Neural progenitor cell (in vitro differentiated cells): Measurements from ENCODE around the gene BBIP1. TPM values are rescaled to one million over a fixed set of nuclear protein-coding genes. Genes with fewer than 3 reads are reported as not detected.
"Not testable (repeated sequence)": the region's sequence is repeated elsewhere in the genome, so short reads cannot be mapped to it uniquely, and the experiment has no call there.

Experiments
- DNase-seq: peaks from one replicate; pipeline ENCODE4 v3.0.0-alpha.2; 2016; ENCODE audit warnings: low spot score
- H2AFZ ChIP-seq: fragments of 200-600 bp; sonication (generic); replicated peaks from 2 replicates; pipeline ENCODE4 v1.6.1; 2016; ENCODE audit warnings: antibody characterized with exemption
- H3F3A ChIP-seq: fragments of 200-600 bp; sonication (generic); 2 replicates; pipeline ENCODE4 v1.6.1; 2016; ENCODE audit warnings: antibody characterized with exemption, low read depth
- H3K27ac ChIP-seq: fragments of 200-600 bp; sonication (generic); 2 replicates; pipeline ENCODE4 v1.5.1; 2016; ENCODE audit warnings: mild to moderate bottlenecking
- H3K27me3 ChIP-seq: fragments of 200-600 bp; sonication (generic); 2 replicates; pipeline ENCODE4 v1.6.1; 2016; ENCODE audit warnings: mild to moderate bottlenecking, moderate library complexity
- H3K36me3 ChIP-seq: fragments of 200-600 bp; sonication (generic); 2 replicates; pipeline ENCODE4 v1.5.1; 2016
- H3K4me1 ChIP-seq: fragments of 200-600 bp; sonication (generic); 2 replicates; pipeline ENCODE4 v1.6.1; 2016; ENCODE audit warnings: mixed run types
- H3K4me2 ChIP-seq: fragments of 200-600 bp; sonication (generic); 2 replicates; pipeline ENCODE4 v1.6.1; 2016
- H3K4me3 ChIP-seq: fragments of 200-600 bp; sonication (generic); 2 replicates; pipeline ENCODE4 v1.5.1; 2016
- H3K79me2 ChIP-seq: fragments of 200-600 bp; sonication (generic); 2 replicates; pipeline ENCODE4 v1.6.1; 2016; ENCODE audit warnings: low read depth
- H3K9ac ChIP-seq: fragments of 200-600 bp; sonication (generic); 2 replicates; pipeline ENCODE4 v1.6.1; 2016
- H3K9me3 ChIP-seq: fragments of 200-600 bp; sonication (generic); 2 replicates; pipeline ENCODE4 v1.5.1; 2016; ENCODE audit warnings: low read depth
- H4K20me1 ChIP-seq: fragments of 200-600 bp; sonication (generic); 2 replicates; pipeline ENCODE4 v1.6.1; 2016; ENCODE audit warnings: low read depth
- H3K27ac Mint-ChIP-seq: 3 replicates; pipeline ENCODE4 v1.8.0; 2021; ENCODE audit warnings: mixed read lengths
- H3K27me3 Mint-ChIP-seq: 2 replicates; pipeline ENCODE4 v1.8.0; 2022; ENCODE audit warnings: low read depth, mild to moderate bottlenecking, inconsistent platforms, moderate library complexity, mixed read lengths; ENCODE audit not compliant: insufficient read depth
- H3K36me3 Mint-ChIP-seq: 3 replicates; pipeline ENCODE4 v1.8.0; 2021; ENCODE audit warnings: mixed read lengths
- H3K4me1 Mint-ChIP-seq: 3 replicates; pipeline ENCODE4 v1.8.0; 2021; ENCODE audit warnings: mixed read lengths
- H3K4me3 Mint-ChIP-seq: 3 replicates; pipeline ENCODE4 v1.8.0; 2021; ENCODE audit warnings: mild to moderate bottlenecking, moderate library complexity, mixed read lengths
- H3K9me3 Mint-ChIP-seq: 3 replicates; pipeline ENCODE4 v1.8.0; 2020; ENCODE audit warnings: mixed read lengths
- EZH2 ChIP-seq: fragments of 200-600 bp; sonication (generic); IDR thresholded peaks from 2 replicates; pipeline ENCODE4 v1.6.1; 2017; ENCODE audit warnings: antibody characterized with exemption, mild to moderate bottlenecking, moderate library complexity
- EZH2phosphoT487 ChIP-seq: fragments of 200-600 bp; sonication (generic); IDR thresholded peaks from 2 replicates; pipeline ENCODE4 v1.6.1; 2017; ENCODE audit warnings: antibody characterized with exemption
- total RNA-seq: library from RNA; depleted of rRNA; stranded (reverse); fragments of >200 nt; gene quantifications from 2 replicates; pipeline ENCODE4 v1.2.3, GENCODE V29; 2015; ENCODE audit warnings: low replicate concordance
- TF ChIP-seq, protein P1 (sequence below): fragments of 200-600 bp; sonication (generic); IDR thresholded peaks from 2 replicates; pipeline ENCODE4 v1.5.1; 2017; ENCODE audit warnings: antibody characterized with exemption, mild to moderate bottlenecking

The BBIP1 gene
- total RNA-seq, 1 donor from 2014 or later: 58.4 TPM

DNA sequence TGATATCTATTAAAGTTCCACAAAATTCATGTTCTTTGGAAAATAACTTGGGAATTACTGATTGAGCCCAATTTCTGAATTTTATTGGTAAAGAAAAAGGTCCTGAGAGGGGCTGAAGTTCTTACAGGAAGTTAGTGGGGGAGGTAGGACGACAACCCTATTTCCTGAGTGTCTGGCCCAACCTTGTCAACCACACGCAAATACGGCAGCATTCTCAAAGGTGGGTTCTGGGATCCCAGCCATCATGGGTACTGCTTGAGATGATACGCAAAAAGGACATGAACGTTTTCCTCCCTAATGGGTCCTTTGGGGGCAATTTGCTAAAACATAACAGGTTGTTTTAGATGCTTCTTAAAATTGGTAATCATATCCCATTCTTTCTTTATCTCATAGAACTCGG, 50.0 kb downstream of the BBIP1 start:
- no peak overlapping the region for H3K27ac Mint-ChIP-seq
- Histone ChIP-seq H2AFZ (no peak overlapping the region), H3K9ac (no peak overlapping the region), H3K36me3 (no peaks in the 10 kb centered on the region), H3K4me1 (peaks cover 49% of the 10 kb centered on the region), H3K27me3 (no peaks in the 10 kb centered on the region), H3K79me2 (peaks cover 14% of the 10 kb centered on the region), H3K4me3 (no peak overlapping the region), H3K27ac (no peak overlapping the region), H4K20me1 (peaks cover 13% of the 10 kb centered on the region), H3K4me2 (no peak overlapping the region), H3F3A (peaks cover 27% of the 10 kb centered on the region), H3K9me3 (no peaks in the 10 kb centered on the region)
- TF ChIP-seq, protein P1, sequence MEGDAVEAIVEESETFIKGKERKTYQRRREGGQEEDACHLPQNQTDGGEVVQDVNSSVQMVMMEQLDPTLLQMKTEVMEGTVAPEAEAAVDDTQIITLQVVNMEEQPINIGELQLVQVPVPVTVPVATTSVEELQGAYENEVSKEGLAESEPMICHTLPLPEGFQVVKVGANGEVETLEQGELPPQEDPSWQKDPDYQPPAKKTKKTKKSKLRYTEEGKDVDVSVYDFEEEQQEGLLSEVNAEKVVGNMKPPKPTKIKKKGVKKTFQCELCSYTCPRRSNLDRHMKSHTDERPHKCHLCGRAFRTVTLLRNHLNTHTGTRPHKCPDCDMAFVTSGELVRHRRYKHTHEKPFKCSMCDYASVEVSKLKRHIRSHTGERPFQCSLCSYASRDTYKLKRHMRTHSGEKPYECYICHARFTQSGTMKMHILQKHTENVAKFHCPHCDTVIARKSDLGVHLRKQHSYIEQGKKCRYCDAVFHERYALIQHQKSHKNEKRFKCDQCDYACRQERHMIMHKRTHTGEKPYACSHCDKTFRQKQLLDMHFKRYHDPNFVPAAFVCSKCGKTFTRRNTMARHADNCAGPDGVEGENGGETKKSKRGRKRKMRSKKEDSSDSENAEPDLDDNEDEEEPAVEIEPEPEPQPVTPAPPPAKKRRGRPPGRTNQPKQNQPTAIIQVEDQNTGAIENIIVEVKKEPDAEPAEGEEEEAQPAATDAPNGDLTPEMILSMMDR: no peak
- TF ChIP-seq EZH2: no peak
- no peak for TF ChIP-seq EZH2phosphoT487
- H3K4me1 Mint-ChIP-seq: peaks cover 56% of the 10 kb centered on the region
- DNase-seq: no peak
- H3K36me3 Mint-ChIP-seq: no peaks in the 10 kb centered on the region
- H3K27me3 Mint-ChIP-seq: peaks cover 4% of the 10 kb centered on the region
- no peak overlapping the region for H3K4me3 Mint-ChIP-seq
- no peaks in the 10 kb centered on the region for H3K9me3 Mint-ChIP-seq

DNA sequence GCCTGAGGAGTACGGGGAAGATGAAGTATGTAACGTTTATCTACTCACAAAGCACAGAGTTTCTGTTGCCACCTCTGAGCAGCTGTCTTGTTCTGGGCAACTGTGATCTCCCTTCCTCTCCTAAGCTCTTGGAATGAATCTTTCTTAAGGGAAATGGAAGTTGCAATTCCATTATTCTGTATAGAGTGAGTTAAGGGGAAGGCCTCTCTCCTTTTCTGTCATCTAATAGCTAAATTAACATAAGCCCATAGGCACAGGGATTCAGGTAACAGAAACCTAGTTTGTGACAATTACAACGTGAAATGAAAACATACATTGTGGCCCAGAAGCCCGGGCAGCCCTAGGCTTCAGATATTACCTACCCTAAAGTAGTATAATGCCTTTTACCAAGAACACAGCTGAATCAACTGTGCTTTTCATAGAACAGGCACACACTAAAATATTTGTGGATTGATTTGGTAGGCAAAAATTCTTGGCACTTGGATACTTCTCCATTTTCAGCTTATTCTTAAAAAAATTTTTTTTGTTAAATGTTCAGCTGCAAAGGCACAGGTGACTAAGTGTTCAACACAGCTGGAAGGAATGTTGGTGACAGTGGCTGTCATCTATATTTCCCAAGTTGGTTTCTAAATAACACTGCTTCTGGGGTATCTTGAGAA, 51.0 kb downstream of the BBIP1 start:
- peaks cover 56% of the 10 kb centered on the region for H3K4me1 Mint-ChIP-seq
- H3K9me3 Mint-ChIP-seq: no peaks in the 10 kb centered on the region
- H3K27me3 Mint-ChIP-seq: peaks cover 2% of the 10 kb centered on the region
- no peaks in the 10 kb centered on the region for H3K36me3 Mint-ChIP-seq
- no peak overlapping the region for H3K4me3 ChIP-seq
- H3K27ac Mint-ChIP-seq: peak overlapping the region; percentile 61
- no peak overlapping the region for H3K27ac ChIP-seq
- H3K4me3 Mint-ChIP-seq: no peak overlapping the region
- peaks cover 3% of the 10 kb centered on the region for H4K20me1 ChIP-seq
- peaks cover 23% of the 10 kb centered on the region for H3F3A ChIP-seq
- no peak for DNase-seq
- no peak overlapping the region for H3K9ac ChIP-seq
- H2AFZ ChIP-seq: peak overlapping the region; percentile 58
- H3K4me2 ChIP-seq: no peak overlapping the region
- H3K79me2 ChIP-seq: peaks cover 4% of the 10 kb centered on the region
- no peaks in the 10 kb centered on the region for H3K27me3 ChIP-seq
- no peaks in the 10 kb centered on the region for H3K36me3 ChIP-seq
- peaks cover 43% of the 10 kb centered on the region for H3K4me1 ChIP-seq
- no peak for TF ChIP-seq EZH2phosphoT487
- TF ChIP-seq EZH2: no peak
- TF ChIP-seq, protein P1: no peak
- no peaks in the 10 kb centered on the region for H3K9me3 ChIP-seq

DNA sequence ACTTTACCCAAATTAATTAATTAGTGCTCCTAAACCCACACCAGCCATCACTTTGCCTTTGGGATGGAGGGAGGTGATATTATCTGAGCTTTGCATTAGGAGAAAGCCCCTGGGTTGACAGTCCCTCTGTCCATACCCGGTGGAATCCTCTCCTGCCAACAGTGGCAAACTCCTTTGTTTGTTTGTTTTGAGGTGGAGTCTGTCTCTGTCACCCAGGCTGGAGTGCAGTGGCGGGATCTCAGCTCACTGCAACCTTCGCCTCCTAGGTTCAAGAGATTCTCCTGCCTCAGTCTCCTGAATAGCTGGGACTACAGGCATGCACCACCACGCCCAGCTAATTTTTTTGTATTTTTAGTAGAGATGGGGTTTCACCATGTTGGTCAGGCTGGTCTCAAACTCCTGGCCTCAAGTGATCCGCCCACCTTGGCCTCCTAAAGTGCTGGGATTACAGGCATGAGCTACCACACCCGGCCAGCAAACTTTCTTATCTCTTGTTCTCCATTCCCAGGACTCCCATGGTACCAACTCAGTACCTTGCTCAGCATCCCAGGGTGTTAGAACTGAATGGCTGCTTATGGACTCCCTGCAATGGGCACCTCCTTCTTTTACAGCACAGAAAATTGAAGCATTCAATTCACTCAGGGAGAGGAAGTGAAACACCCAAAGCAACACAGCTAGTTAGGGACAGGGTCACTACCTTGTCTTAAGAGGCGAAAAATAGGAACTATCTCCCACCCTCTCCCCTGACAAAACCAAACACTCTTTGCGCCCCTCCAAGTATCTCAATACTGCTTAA, 51.8 kb downstream of the BBIP1 start:
- not testable (repeated sequence) for H3K79me2 ChIP-seq, H3K36me3 Mint-ChIP-seq, H3K9ac ChIP-seq, H3K27ac ChIP-seq, H3K9me3 ChIP-seq, H4K20me1 ChIP-seq, H3K4me3 ChIP-seq, H3K9me3 Mint-ChIP-seq, DNase-seq, H3K27me3 Mint-ChIP-seq, H3K4me2 ChIP-seq, H3K36me3 ChIP-seq, H3K27me3 ChIP-seq, H3K4me3 Mint-ChIP-seq
- peak overlapping the region; percentile 58 for H2AFZ ChIP-seq
- Mint-ChIP-seq H3K4me1 (peaks cover 56% of the 10 kb centered on the region), H3K27ac (peak overlapping the region; percentile 61)
- peaks cover 16% of the 10 kb centered on the region for H3F3A ChIP-seq
- peaks cover 43% of the 10 kb centered on the region for H3K4me1 ChIP-seq
